Common myeloid progenitor, CD34-positive (primary cell): ENCODE results near the gene ZNF638.

ENCODE experiments used
- CTCF ChIA-PET: fragments of 350-600 bp; sonication (Branson Sonifier 250); formaldehyde crosslinking; loops from one replicate; lab custom pipeline; 2021; ENCODE audit warnings: antibody characterized with exemption; lab: Charles Lee
- POLR2A ChIA-PET: fragments of 350-600 bp; sonication (Branson Sonifier 250); formaldehyde crosslinking; loops from one replicate; lab custom pipeline; 2021; ENCODE audit warnings: antibody characterized with exemption; lab: Charles Lee
- DNase-seq, 3 donors: peaks; one replicate each; pipeline versions ENCODE4 v3.0.0 to v3.0.0-alpha.2; 2013
- H3K27ac ChIP-seq, 2 experiments: 1 replicate in 1 of 2; 2 replicates in 1 of 2; pipeline ENCODE4 v1.7.0; 2013; ENCODE audit warnings: inconsistent platforms in 2 of 2, low read length in 2 of 2, mild to moderate bottlenecking in 2 of 2, low read depth in 1 of 2, moderate library complexity in 1 of 2; ENCODE audit not compliant: severe bottlenecking in 2 of 2, insufficient read depth in 1 of 2, poor library complexity in 1 of 2
- H3K27me3 ChIP-seq, 5 experiments: replicated peaks in 2 of 5; 1 replicate in 3 of 5; 2 replicates in 2 of 5; pipeline versions ENCODE4 v1.6.1 to v1.7.0; 2013; ENCODE audit warnings: low read length in 4 of 5, mild to moderate bottlenecking in 2 of 5, moderate library complexity in 2 of 5, inconsistent platforms in 1 of 5; ENCODE audit not compliant: insufficient read depth in 5 of 5, control insufficient read depth in 4 of 5
- H3K36me3 ChIP-seq, 4 experiments: 1 replicate in 2 of 4; 2 replicates in 2 of 4; pipeline versions ENCODE4 v1.6.1 to v1.7.0; 2013; ENCODE audit warnings: low read length in 3 of 4, control low read depth in 1 of 4, mild to moderate bottlenecking in 1 of 4; ENCODE audit not compliant: control insufficient read depth in 4 of 4, insufficient read depth in 4 of 4
- H3K4me1 ChIP-seq, 4 experiments: 1 replicate in 3 of 4; 2 replicates in 1 of 4; pipeline versions ENCODE4 v1.6.1 to v1.7.1; 2013; ENCODE audit warnings: low read length in 3 of 4, mild to moderate bottlenecking in 3 of 4, control low read depth in 1 of 4, inconsistent platforms in 1 of 4, moderate library complexity in 1 of 4; ENCODE audit not compliant: control insufficient read depth in 4 of 4, insufficient read depth in 4 of 4; ENCODE audit errors: control extremely low read depth in 1 of 4
- H3K4me3 ChIP-seq, 7 experiments: 1 replicate in 4 of 7; 2 replicates in 3 of 7; pipeline versions ENCODE4 v1.5.1 to v1.7.0; 2013; ENCODE audit warnings: mild to moderate bottlenecking in 7 of 7, low read length in 6 of 7, moderate library complexity in 6 of 7, inconsistent platforms in 2 of 7, low read depth in 2 of 7, control low read depth in 1 of 7; ENCODE audit not compliant: insufficient read depth in 4 of 7, control insufficient read depth in 1 of 7; ENCODE audit errors: extremely low read depth in 1 of 7
- H3K9me3 ChIP-seq, 5 experiments: 1 replicate in 4 of 5; 2 replicates in 1 of 5; pipeline versions ENCODE4 v1.6.1 to v1.7.1; 2013; ENCODE audit warnings: low read length in 4 of 5, mild to moderate bottlenecking in 2 of 5, inconsistent platforms in 1 of 5, low read depth in 1 of 5, moderate library complexity in 1 of 5; ENCODE audit not compliant: control insufficient read depth in 4 of 5, insufficient read depth in 2 of 5; ENCODE audit errors: control extremely low read depth in 1 of 5
- WGBS: methylation state at CpG from one replicate; pipeline ENCODE4 v1.1.5; 2013; ENCODE audit not compliant: insufficient coverage; 5-methylcytosine and 5-hydroxymethylcytosine counted together

Gene ZNF638

GRCh38 chr2:71472019-71472418 is 140.4 kb downstream of the ZNF638 start:
- H3K4me1 ChIP-seq, result peaks cover 0 to 6% (median 4%) of the 10 kb centered on the region in 4 experiments
- DNase-seq, result no peak
- no peak overlapping the region for H3K27ac ChIP-seq
- ChIA-PET POLR2A (no interaction called here), CTCF (no interaction called here)
- 100% methylated on average over 1 of the region's 2 CpGs for WGBS
- no peaks in the 10 kb centered on the region for H3K9me3 ChIP-seq
- H3K36me3 ChIP-seq, result no peaks in the 10 kb centered on the region
- no peak overlapping the region for H3K4me3 ChIP-seq
- peaks cover 2 to 30% (median 17%) of the 10 kb centered on the region in 5 experiments for H3K27me3 ChIP-seq

- Histone ChIP-seq H3K27me3 (peaks cover 2 to 15% (median 6%) of the 10 kb centered on the region in 5 experiments), H3K36me3 (no peaks in the 10 kb centered on the region), H3K9me3 (no peaks in the 10 kb centered on the region), H3K27ac (no peak overlapping the region), H3K4me3 (no peak overlapping the region), H3K4me1 (peaks cover 0 to 5% (median 1%) of the 10 kb centered on the region in 4 experiments)
- no peak for DNase-seq
- CTCF ChIA-PET, result interaction anchor here (1.8 kb wide), 1 partner anchor 36 kb away, joined by 5 read pairs; no protein-coding TSS in a partner anchor
- POLR2A ChIA-PET, result no interaction called here
- 100% methylated on average over 4 of the region's 9 CpGs for WGBS
Measured at GRCh38 chr2:71473346-71474031, 141.9 kb downstream of the ZNF638 start.

GRCh38 chr2:71474116-71474743 is 142.6 kb downstream of the ZNF638 start:
- Histone ChIP-seq H3K27ac (no peak overlapping the region), H3K27me3 (peaks cover 0 to 9% (median 4%) of the 10 kb centered on the region in 5 experiments), H3K9me3 (no peaks in the 10 kb centered on the region), H3K4me3 (peak overlapping the region in 1 of 7 experiments; percentile 19), H3K4me1 (peaks cover 0 to 5% (median 1%) of the 10 kb centered on the region in 4 experiments), H3K36me3 (no peaks in the 10 kb centered on the region)
- CTCF ChIA-PET, result interaction anchor here (1.8 kb wide), 1 partner anchor 36 kb away, joined by 5 read pairs; no protein-coding TSS in a partner anchor
- DNase-seq, result no peak
- 100% methylated on average over 2 of the region's 5 CpGs for WGBS
- POLR2A ChIA-PET, result no interaction called here

GRCh38 chr2:71474744-71475397 is 143.3 kb downstream of the ZNF638 start:
- H3K9me3 ChIP-seq, result no peaks in the 10 kb centered on the region
- H3K27me3 ChIP-seq, result peaks cover 0 to 9% (median 2%) of the 10 kb centered on the region in 5 experiments
- H3K4me1 ChIP-seq, result peaks cover 0 to 5% (median 1%) of the 10 kb centered on the region in 4 experiments
- DNase-seq, result no peak
- WGBS, result 92% methylated on average over 9 of the region's 10 CpGs
- no peaks in the 10 kb centered on the region for H3K36me3 ChIP-seq
- peak overlapping the region in 1 of 7 experiments; percentile 19 for H3K4me3 ChIP-seq
- ChIA-PET CTCF (interaction anchor here (1.8 kb wide), 1 partner anchor 35 kb away, joined by 5 read pairs; no protein-coding TSS in a partner anchor), POLR2A (no interaction called here)
- no peak overlapping the region for H3K27ac ChIP-seq

- WGBS, result no CpG with 5 or more reads among the region's 1 CpG
- H3K4me3 ChIP-seq, result no peak overlapping the region
- no peaks in the 10 kb centered on the region for H3K9me3 ChIP-seq
- H3K27ac ChIP-seq, result no peak overlapping the region
- CTCF ChIA-PET, result interaction anchor here (1.4 kb wide), 1 partner anchor 16 kb away, joined by 3 read pairs; no protein-coding TSS in a partner anchor
- peaks cover 0 to 6% (median 0%) of the 10 kb centered on the region in 5 experiments for H3K27me3 ChIP-seq
- no peak for DNase-seq
- POLR2A ChIA-PET, result no interaction called here
- H3K4me1 ChIP-seq, result peaks cover 0 to 5% (median 1%) of the 10 kb centered on the region in 4 experiments
- no peaks in the 10 kb centered on the region for H3K36me3 ChIP-seq
Measured at GRCh38 chr2:71476495-71476894, 144.9 kb downstream of the ZNF638 start.

- POLR2A ChIA-PET, result no interaction called here
- DNase-seq, result peak in 1 of 3 donors; percentile 11
- 98% methylated on average over 5 of the region's 6 CpGs for WGBS
- H3K4me1 ChIP-seq, result peaks cover 0 to 5% (median 1%) of the 10 kb centered on the region in 4 experiments
- peak overlapping the region in 1 of 7 experiments; percentile 15 for H3K4me3 ChIP-seq
- H3K9me3 ChIP-seq, result no peaks in the 10 kb centered on the region
- H3K27me3 ChIP-seq, result peaks cover 0 to 6% (median 0%) of the 10 kb centered on the region in 5 experiments
- no peaks in the 10 kb centered on the region for H3K36me3 ChIP-seq
- H3K27ac ChIP-seq, result no peak overlapping the region
- CTCF ChIA-PET, result interaction anchor here (1.4 kb wide), 1 partner anchor 17 kb away, joined by 3 read pairs; no protein-coding TSS in a partner anchor
Measured at GRCh38 chr2:71477231-71477691, 145.7 kb downstream of the ZNF638 start.
